Endothelial cell of umbilical vein (primary cell): Measurements from ENCODE around the gene CNTD1. TPM values are rescaled to one million over a fixed set of nuclear protein-coding genes. Genes with fewer than 3 reads are reported as not detected.

Experiments used
- BruUV-seq: library from RNA; stranded (reverse); fragments of 400-500 nt; replicated peaks from 2 replicates; lab custom pipeline; 2021; lab: Mats Ljungman, UMichigan
- CTCF ChIA-PET: fragments of 300-600, 350-600 bp; sonication (Branson Sonifier 250); formaldehyde crosslinking; loops from one replicate; lab custom pipeline; 2021; ENCODE audit warnings: antibody characterized with exemption, inconsistent platforms; lab: Charles Lee
- POLR2A ChIA-PET: fragments of 300-600, 350-600 bp; sonication (Branson Sonifier 250); formaldehyde crosslinking; loops from one replicate; lab custom pipeline; 2021; ENCODE audit warnings: antibody characterized with exemption, inconsistent platforms; lab: Charles Lee
- DNase-seq: peaks from one replicate; pipeline ENCODE4 v3.0.0-alpha.2; 2011; ENCODE audit warnings: low read depth, low spot score
- FAIRE-seq: peaks from 2 replicates; lab custom pipeline; 2011; peaks lifted over from hg19 to GRCh38; lab: Jason Lieb, UNC
- H2AFZ ChIP-seq: 2 replicates; pipeline ENCODE4 v1.6.0; 2012; ENCODE audit warnings: low read depth, low read length, control low read depth, inconsistent platforms
- H3K27ac ChIP-seq: 2 replicates; pipeline ENCODE4 v1.5.1; 2011; ENCODE audit warnings: low read depth, mild to moderate bottlenecking, control low read depth, low read length, moderate library complexity; ENCODE audit not compliant: insufficient read depth
- H3K27me3 ChIP-seq, 2 experiments: 2 replicates each; pipeline versions ENCODE4 v1.6.0 to v1.6.1; 2011; ENCODE audit warnings: low read length in 2 of 2, mixed read lengths in 1 of 2; ENCODE audit not compliant: control insufficient read depth in 2 of 2, insufficient read depth in 2 of 2
- H3K36me3 ChIP-seq, 2 experiments: 2 replicates in 1 of 2; 3 replicates in 1 of 2; pipeline ENCODE4 v1.5.1; 2011; ENCODE audit warnings: low read length in 2 of 2, mild to moderate bottlenecking in 1 of 2, moderate library complexity in 1 of 2; ENCODE audit not compliant: control insufficient read depth in 2 of 2, insufficient read depth in 2 of 2; ENCODE audit errors: extremely low read depth in 1 of 2
- H3K4me1 ChIP-seq: 3 replicates; pipeline ENCODE4 v1.5.1; 2011; ENCODE audit warnings: mild to moderate bottlenecking, low read length; ENCODE audit not compliant: control insufficient read depth, insufficient read depth; ENCODE audit errors: extremely low read depth
- H3K4me2 ChIP-seq: 2 replicates; pipeline ENCODE4 v1.6.1; 2011; ENCODE audit warnings: low read length, control low read depth, mixed read lengths; ENCODE audit not compliant: insufficient read depth
- H3K4me3 ChIP-seq, 3 experiments: fragments of 200-600 bp in 1 of 3; sonication (generic), shearing (Covaris generic) in 1 of 3; replicated peaks in 1 of 3; 2 replicates each; pipeline ENCODE4 v1.5.1; 2011 to 2016; ENCODE audit warnings: control low read depth in 3 of 3, low read length in 3 of 3, mild to moderate bottlenecking in 2 of 3, inconsistent platforms in 1 of 3, low read depth in 1 of 3, moderate library complexity in 1 of 3; ENCODE audit not compliant: insufficient read depth in 1 of 3
- H3K79me2 ChIP-seq: 2 replicates; pipeline ENCODE4 v1.6.0; 2012; ENCODE audit warnings: low read length, inconsistent platforms; ENCODE audit not compliant: control insufficient read depth, insufficient read depth
- H3K9ac ChIP-seq: replicated peaks from 2 replicates; pipeline ENCODE3; 2011; ENCODE audit warnings: low read length, control low read depth; ENCODE audit not compliant: insufficient read depth; ENCODE audit errors: extremely low read depth
- H3K9me1 ChIP-seq: replicated peaks from 3 replicates; pipeline ENCODE4 v1.6.0; 2011; ENCODE audit warnings: mild to moderate bottlenecking, low read length; ENCODE audit not compliant: control insufficient read depth, insufficient read depth; ENCODE audit errors: extremely low read depth
- H3K9me3 ChIP-seq: replicated peaks from 2 replicates; pipeline ENCODE4 v1.5.1; 2012; ENCODE audit warnings: low read length, inconsistent platforms; ENCODE audit not compliant: control insufficient read depth, insufficient read depth
- H4K20me1 ChIP-seq: replicated peaks from 2 replicates; pipeline ENCODE3; 2011; ENCODE audit warnings: mild to moderate bottlenecking, low read length; ENCODE audit not compliant: control insufficient read depth, insufficient read depth; ENCODE audit errors: extremely low read depth
- CTCF ChIP-seq, 2 donors: IDR thresholded peaks; 1 replicate in 1 of 2; 2 replicates in 1 of 2; pipeline ENCODE4 v1.5.1; 2011; ENCODE audit warnings: low read length in 2 of 2, mild to moderate bottlenecking in 2 of 2, moderate library complexity in 2 of 2, control low read depth in 1 of 2, inconsistent platforms in 1 of 2, low read depth in 1 of 2; ENCODE audit not compliant: insufficient read depth in 1 of 2; ENCODE audit errors: extremely low read depth in 1 of 2
- EZH2 ChIP-seq: IDR thresholded peaks from 2 replicates; pipeline ENCODE4 v1.6.1; 2012; ENCODE audit warnings: borderline replicate concordance, low read depth, mild to moderate bottlenecking, moderate library complexity, low read length, inconsistent platforms; ENCODE audit not compliant: severe bottlenecking
- FOS ChIP-seq: IDR thresholded peaks from 2 replicates; pipeline ENCODE4 v1.6.1; 2011; ENCODE audit warnings: mild to moderate bottlenecking, low read length, moderate library complexity, borderline replicate concordance; ENCODE audit not compliant: insufficient read depth
- GATA2 ChIP-seq: IDR thresholded peaks from 2 replicates; pipeline ENCODE4 v1.7.0; 2011; ENCODE audit warnings: low read depth, mild to moderate bottlenecking, moderate library complexity, mixed read lengths, low read length; ENCODE audit not compliant: insufficient read length, insufficient read depth
- JUN ChIP-seq: IDR thresholded peaks from 2 replicates; pipeline ENCODE4 v1.6.1; 2011; ENCODE audit warnings: borderline replicate concordance, low read depth; ENCODE audit not compliant: insufficient read length, insufficient read depth
- MAX ChIP-seq: IDR thresholded peaks from 2 replicates; pipeline ENCODE4 v1.6.1; 2011; ENCODE audit not compliant: insufficient read depth, insufficient read length
- MYC ChIP-seq: IDR thresholded peaks from one replicate; pipeline ENCODE4 v1.6.1; 2011; ENCODE audit warnings: mild to moderate bottlenecking, low read depth, low read length
- POLR2A ChIP-seq: IDR thresholded peaks from 2 replicates; pipeline ENCODE4 v1.6.1; 2012; ENCODE audit warnings: low read depth, mild to moderate bottlenecking, control low read depth, low read length
- POLR2AphosphoS5 ChIP-seq: IDR thresholded peaks from 2 replicates; pipeline ENCODE4 v1.6.1; 2012; ENCODE audit warnings: low read depth, mild to moderate bottlenecking, control low read depth, low read length, moderate library complexity; ENCODE audit not compliant: insufficient read depth
- dilution Hi-C: fragments of 300-500 bp; cut with MboI; formaldehyde crosslinking; loops from one replicate; pipeline ENCODE4 v1.15.0; 2019; ENCODE audit warnings: low sequenced_read_pairs; ENCODE audit not compliant: extremely low pct_ligation_motif_present
- intact Hi-C: fragments of 100-400 bp; cut with micrococcal nuclease; formaldehyde crosslinking; loops from one replicate; pipeline ENCODE4 v1.10.0; 2022
- polyA plus RNA-seq, 4 experiments: library from polyadenylated mRNA; depleted of rRNA in 3 of 4; stranded (reverse) in 3 of 4; unstranded in 1 of 4; fragments of >200 nt; gene quantifications; 2 replicates each; pipeline versions ENCODE4 v1.2.1 to v1.2.3, GENCODE V29; 2011 to 2012; ENCODE audit warnings: missing spikeins in 1 of 4
- total RNA-seq: library from RNA; stranded (reverse); gene quantifications from 2 replicates; pipeline ENCODE4 v1.2.3, GENCODE V29; 2021

CNTD1 gene
- total and polyA plus RNA-seq, 2 donors (not counting 3 experiments of a cell fraction or from before 2014, with no cell fraction given), result not detected

GRCh38 chr17:42791948-42792347 is 6.7 kb upstream of the CNTD1 start:
- H2AFZ ChIP-seq, result no peak overlapping the region
- intact Hi-C loops (no loop called here), dilution Hi-C loops (no loop called here)
- DNase-seq (no peak), FAIRE-seq (no peak)
- no peak overlapping the region for H3K27ac ChIP-seq
- CTCF ChIA-PET, result no interaction called here
- no peak overlapping the region for H3K9ac ChIP-seq
- BruUV-seq, result no TSS peak
- no peak overlapping the region for H3K4me3 ChIP-seq
- H3K36me3 ChIP-seq, result peaks cover 0 to 2% of the 10 kb centered on the region in 2 experiments
- peaks cover under 1% of the 10 kb centered on the region for H3K4me1 ChIP-seq
- no peaks in the 10 kb centered on the region for H3K79me2 ChIP-seq
- POLR2A ChIA-PET, result no interaction called here
- H3K4me2 ChIP-seq, result no peak overlapping the region
- no peaks in the 10 kb centered on the region for H3K9me3 ChIP-seq
- H3K27me3 ChIP-seq, result no peaks in the 10 kb centered on the region
- no peaks in the 10 kb centered on the region for H3K9me1 ChIP-seq
- no peaks in the 10 kb centered on the region for H4K20me1 ChIP-seq
- TF ChIP-seq MAX (no peak), GATA2 (no peak), CTCF (IDR thresholded peaks at IDR 0.05; ENCODE audit: extremely low read depth in 1 of 2, insufficient read depth in 1 of 2, low read depth in 1 of 2, low read length in 2 of 2) (no peak), JUN (no peak), POLR2A (no peak), POLR2AphosphoS5 (no peak), MYC (no peak), EZH2 (no peak), FOS (no peak)
